Gastroesophageal sphincter (tissue), 3 donors: ENCODE data around the gene RAPGEF3.

Source experiments
- EP300 ChIP-seq: sonication (generic); formaldehyde crosslinking; IDR thresholded peaks from one replicate; pipeline ENCODE4 v1.6.1; 2017; ENCODE audit warnings: antibody characterized with exemption, mild to moderate bottlenecking
- POLR2A ChIP-seq, 2 donors: fragments of 450-650 bp; IDR thresholded peaks; one replicate each; pipeline ENCODE4 v1.6.1; 2017; ENCODE audit warnings: antibody characterized with exemption in 2 of 2, mild to moderate bottlenecking in 2 of 2, moderate library complexity in 1 of 2
- POLR2AphosphoS5 ChIP-seq: sonication (generic); formaldehyde crosslinking; IDR thresholded peaks from one replicate; pipeline ENCODE4 v1.6.1; 2017; ENCODE audit warnings: antibody characterized with exemption
- TF ChIP-seq, protein P1 (sequence below), 4 experiments: fragments of 200-600 bp in 2 of 4; fragments of 450-650 bp in 2 of 4; sonication (generic) in 1 of 4; IDR thresholded peaks; one replicate each; pipeline ENCODE4 v1.5.1; 2017 to 2019; ENCODE audit warnings: antibody characterized with exemption in 4 of 4, mild to moderate bottlenecking in 2 of 4, moderate library complexity in 2 of 4

DNA sequence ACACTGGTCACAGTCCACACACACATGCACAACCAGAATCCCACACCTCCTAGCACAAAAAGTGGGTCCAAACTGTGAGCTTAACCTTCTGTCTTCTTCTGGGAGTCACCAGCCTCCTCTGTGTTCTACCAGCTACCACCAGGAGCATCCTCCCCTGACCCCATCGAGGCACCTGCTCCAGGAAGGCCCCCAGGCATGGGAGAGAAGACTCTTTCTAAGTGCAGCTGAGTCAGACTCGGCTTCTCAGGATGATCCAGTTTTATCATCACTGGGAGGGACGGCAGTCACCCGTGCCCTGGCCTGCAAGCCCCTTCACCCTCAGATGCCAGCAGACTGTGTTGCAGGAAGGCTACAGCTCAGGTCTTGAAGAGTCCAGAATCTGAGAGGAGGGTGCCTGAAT lies 25.5 kb downstream of the RAPGEF3 start:
- no peak for TF ChIP-seq POLR2A (IDR thresholded peaks at IDR 0.05)
- TF ChIP-seq POLR2AphosphoS5: no peak
- TF ChIP-seq, protein P1, sequence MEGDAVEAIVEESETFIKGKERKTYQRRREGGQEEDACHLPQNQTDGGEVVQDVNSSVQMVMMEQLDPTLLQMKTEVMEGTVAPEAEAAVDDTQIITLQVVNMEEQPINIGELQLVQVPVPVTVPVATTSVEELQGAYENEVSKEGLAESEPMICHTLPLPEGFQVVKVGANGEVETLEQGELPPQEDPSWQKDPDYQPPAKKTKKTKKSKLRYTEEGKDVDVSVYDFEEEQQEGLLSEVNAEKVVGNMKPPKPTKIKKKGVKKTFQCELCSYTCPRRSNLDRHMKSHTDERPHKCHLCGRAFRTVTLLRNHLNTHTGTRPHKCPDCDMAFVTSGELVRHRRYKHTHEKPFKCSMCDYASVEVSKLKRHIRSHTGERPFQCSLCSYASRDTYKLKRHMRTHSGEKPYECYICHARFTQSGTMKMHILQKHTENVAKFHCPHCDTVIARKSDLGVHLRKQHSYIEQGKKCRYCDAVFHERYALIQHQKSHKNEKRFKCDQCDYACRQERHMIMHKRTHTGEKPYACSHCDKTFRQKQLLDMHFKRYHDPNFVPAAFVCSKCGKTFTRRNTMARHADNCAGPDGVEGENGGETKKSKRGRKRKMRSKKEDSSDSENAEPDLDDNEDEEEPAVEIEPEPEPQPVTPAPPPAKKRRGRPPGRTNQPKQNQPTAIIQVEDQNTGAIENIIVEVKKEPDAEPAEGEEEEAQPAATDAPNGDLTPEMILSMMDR (IDR thresholded peaks at IDR 0.05): no peak
- TF ChIP-seq EP300: no peak
